Activated CD8-positive, alpha-beta memory T cell treated with anti-CD3 and anti-CD28 coated beads for 48 hours (primary cell): ENCODE data around the gene INHBE.
"Not testable (repeated sequence)": the region's sequence is repeated elsewhere in the genome, so short reads cannot be mapped to it uniquely, and the experiment has no call there.

Experiments used
- DNase-seq, 3 experiments: peaks; one replicate each; pipeline ENCODE4 v3.0.0-alpha.2; 2020; ENCODE audit warnings: low read depth in 2 of 3, low spot score in 2 of 3

Gene INHBE

GRCh38 chr12:57475271-57476161 lies 20.4 kb downstream of the INHBE start:
- DNase-seq = no peak

GRCh38 chr12:57476162-57476992 lies 21.3 kb downstream of the INHBE start:
- DNase-seq = no peak

- no peak for DNase-seq
Observed at GRCh38 chr12:57476993-57477709, 22.0 kb downstream of the INHBE start.

- DNase-seq = no peak
Observed at GRCh38 chr12:57477710-57478681, 22.9 kb downstream of the INHBE start.

GRCh38 chr12:57479043-57479375 lies 23.9 kb downstream of the INHBE start:
- DNase-seq = no peak

GRCh38 chr12:57479376-57480115 lies 24.4 kb downstream of the INHBE start, which contains the start of gene ARHGAP9:
Gene ARHGAP9 (minus strand): TSS chr12:57479866. CDS start chr12:57479406, 460 bp downstream.
- DNase-seq = no peak

- DNase-seq = no peak
Observed at GRCh38 chr12:57481671-57482070, 26.6 kb downstream of the INHBE start.

GRCh38 chr12:57483466-57483865 lies 28.4 kb downstream of the INHBE start:
- no peak for DNase-seq

GRCh38 chr12:57485695-57486094 lies 30.6 kb downstream of the INHBE start:
- DNase-seq = no peak

- DNase-seq = no peak
Observed at GRCh38 chr12:57487055-57487596, 32.0 kb downstream of the INHBE start.

- DNase-seq = peak in 2 of 3 experiments; percentile 80 to 83
Observed at GRCh38 chr12:57487597-57488401, 32.7 kb downstream of the INHBE start, which contains the start of gene MARS1. Gene MARS1 (plus strand): TSS chr12:57488068. CDS start chr12:57488091, 23 bp downstream.

- no peak for DNase-seq
Observed at GRCh38 chr12:57488402-57489156, 33.5 kb downstream of the INHBE start.

GRCh38 chr12:57489157-57489641 lies 34.1 kb downstream of the INHBE start:
- DNase-seq = no peak

- DNase-seq = no peak
Observed at GRCh38 chr12:57490126-57490525, 35.0 kb downstream of the INHBE start.

- DNase-seq = no peak
Observed at GRCh38 chr12:57491393-57492280, 36.5 kb downstream of the INHBE start.

GRCh38 chr12:57495051-57495701 lies 40.1 kb downstream of the INHBE start:
- not testable (repeated sequence) for DNase-seq
